GM19452 (cell line): ENCODE data around the gene FDPS.
"Not testable (repeated sequence)": the region's sequence is repeated elsewhere in the genome, so short reads cannot be mapped to it uniquely, and the experiment has no call there.

Experiments
- ATAC-seq: cut with Tn5 transposase; IDR thresholded peaks from one replicate; pipeline ENCODE4 v1.9.1; 2021; ENCODE audit not compliant: unreplicated experiment

Gene FDPS

DNA sequence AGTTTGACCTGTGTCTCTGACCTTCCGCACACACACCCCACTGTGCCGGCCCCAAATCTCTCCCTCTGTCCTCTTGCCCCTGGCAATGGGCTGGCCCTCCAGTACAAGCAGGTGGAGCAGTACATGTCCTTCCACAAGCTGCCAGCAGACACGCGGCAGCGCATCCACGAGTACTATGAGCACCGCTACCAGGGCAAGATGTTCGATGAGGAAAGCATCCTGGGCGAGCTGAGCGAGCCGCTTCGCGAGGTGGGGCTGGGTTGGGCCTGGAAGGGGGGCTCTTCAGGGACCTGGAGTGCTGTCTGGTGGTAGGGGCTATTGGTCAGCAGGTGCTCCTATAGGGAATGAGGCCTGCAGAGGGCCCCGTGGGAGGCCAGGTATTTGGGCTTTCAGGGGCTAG lies 23.6 kb upstream of the FDPS start:
- ATAC-seq, result no peak

DNA sequence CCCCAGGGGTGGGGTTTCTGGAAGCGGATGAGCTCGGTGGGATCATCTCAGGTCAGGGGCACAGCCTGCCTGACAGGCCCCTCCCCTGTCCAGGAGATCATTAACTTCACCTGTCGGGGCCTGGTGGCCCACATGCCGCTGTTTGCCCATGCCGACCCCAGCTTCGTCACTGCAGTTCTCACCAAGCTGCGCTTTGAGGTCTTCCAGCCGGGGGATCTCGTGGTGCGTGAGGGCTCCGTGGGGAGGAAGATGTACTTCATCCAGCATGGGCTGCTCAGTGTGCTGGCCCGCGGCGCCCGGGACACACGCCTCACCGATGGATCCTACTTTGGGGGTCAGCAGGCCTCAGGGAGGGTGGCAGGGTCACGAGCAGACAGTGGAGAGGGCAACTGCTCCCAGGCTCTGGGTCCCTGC lies 23.0 kb upstream of the FDPS start:
- no peak for ATAC-seq

DNA sequence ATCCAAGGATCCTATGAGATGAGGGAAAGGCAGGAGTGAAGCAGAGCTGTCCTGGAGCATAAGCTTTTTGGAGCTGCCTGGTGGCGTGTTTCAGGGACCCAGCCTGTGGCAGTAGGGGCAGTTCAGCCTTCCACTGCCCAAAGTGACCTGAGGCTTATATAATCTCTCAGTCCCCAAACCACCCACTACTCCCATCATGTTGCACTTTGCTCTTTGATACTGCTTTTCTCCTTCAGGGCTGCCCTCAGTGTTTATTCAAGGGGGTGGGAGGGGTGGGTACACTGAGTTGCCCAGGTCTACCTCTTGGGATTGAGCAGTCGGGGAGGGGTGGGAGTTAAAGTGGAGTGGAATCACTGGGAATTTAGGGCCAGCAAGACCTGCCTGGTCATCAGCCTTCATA lies 22.1 kb upstream of the FDPS start:
- ATAC-seq, result no peak

GRCh38 chr1:155287987-155288543 lies 20.6 kb upstream of the FDPS start:
- no peak for ATAC-seq

DNA sequence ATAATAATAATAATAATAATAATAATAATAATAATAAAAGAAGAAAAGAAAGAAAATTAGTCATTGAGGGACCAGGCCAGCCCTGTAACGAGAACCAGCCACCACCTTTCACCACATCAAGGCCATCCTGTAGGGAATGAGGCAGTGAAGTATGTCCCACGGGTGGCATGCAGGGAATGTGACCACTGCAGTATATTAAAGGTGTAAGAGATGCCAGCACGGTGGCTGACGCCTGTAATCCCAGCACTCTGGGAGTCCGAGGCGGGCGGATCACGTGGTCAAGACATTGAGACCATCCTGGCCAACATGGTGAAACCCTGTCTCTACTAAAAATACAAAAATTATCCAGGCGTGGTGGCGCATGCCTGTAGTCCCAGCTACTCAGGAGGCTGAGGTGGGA lies 17.7 kb upstream of the FDPS start:
- not testable (repeated sequence) for ATAC-seq

DNA sequence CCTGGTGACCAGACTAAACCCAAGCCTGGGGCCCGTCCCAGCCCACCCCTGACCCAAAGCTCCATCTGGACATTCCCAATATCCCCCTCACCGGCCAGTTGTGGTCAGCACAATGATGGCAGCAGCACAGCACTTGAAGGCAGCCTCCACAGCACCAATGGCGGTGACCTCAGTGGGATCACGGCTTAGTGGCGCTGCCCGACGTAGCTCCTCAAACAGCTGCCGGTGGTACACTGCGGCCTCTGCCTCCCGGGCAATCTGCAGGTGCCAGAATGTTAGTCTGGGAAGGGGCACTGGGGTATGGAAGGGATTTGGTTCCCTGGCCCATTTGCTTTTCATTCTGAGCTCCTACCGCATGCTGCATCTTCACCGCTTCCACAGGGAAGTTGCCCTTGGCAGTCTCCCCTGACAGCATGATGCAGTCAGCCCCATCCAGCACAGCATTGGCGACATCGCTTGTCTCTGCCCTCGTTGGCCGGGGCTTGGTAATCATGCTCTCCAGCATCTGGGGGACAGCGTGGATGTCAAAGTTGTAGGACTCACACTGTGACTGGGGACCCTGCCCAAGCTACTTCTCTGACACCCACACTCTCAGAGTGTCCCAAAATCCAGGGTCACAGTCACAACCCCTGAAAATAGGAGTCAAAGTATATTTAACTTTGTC lies 15.4 kb upstream of the FDPS start:
- ATAC-seq, result no peak

DNA sequence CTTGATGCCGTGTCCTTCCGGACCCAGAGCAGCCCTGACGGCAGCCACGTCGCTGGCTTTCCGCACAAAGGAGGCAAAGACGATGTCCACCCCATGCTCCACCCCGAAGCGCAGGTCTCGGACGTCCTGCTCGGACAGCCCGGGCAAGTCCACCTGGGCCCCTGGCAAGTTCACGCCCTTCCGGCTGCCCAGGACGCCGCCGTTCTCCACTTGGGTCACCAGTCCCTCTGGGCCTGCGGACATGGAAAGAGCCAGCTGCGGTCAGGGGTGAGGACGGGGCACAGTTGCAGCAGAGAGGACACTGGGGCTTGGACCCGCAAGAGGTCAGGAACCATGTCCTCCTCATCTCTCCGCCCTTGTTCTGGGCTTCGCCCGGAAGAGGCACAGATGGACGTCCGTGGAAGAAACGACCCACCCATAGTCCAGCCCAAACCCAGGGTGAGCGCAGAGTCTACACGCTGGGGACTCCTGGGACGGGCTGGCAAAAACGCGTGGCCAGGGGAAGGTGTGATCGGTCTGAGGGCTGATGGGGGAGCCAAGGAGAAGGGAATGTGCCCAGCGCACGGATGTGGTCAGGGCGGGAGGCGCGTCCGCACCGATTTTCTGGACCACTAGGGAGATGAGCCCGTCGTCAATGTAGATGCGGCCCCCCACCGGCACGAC lies 14.0 kb upstream of the FDPS start:
- ATAC-seq, result no peak

DNA sequence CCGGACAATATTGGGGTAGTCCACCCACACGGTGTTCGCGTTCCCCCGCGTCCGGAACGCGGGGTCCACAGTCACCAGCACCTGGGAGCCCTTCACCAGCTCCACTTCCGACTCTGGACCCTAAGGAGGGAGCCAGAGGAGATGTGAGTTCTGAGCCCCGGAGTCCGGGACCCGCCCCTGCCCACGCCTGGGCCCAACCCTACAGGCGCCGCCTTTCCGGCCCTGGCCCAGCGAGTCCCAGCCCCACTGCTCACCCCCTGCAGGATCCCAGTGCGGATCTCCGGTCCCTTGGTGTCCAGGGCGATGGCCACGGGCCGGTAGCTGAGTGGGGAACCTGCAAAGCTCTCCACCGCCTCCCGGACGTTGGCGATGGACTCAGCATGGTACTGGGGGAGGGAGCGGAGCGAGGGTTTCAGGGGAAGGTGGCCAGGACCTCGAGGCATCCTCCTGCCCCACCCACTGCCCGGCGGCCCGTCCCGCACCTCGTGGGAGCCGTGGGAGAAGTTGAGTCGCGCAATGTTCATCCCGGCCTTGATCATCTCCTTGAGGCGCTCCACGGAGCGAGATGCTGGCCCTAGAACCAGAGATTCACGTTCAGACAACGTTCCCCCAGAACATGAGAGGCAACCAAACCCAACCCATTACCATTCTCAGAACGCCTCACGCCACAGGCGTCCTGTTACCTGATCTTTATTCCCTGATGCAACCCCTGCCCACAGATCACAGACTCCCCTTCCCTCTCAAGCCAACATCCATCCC lies 13.3 kb upstream of the FDPS start:
- ATAC-seq, result no peak

- ATAC-seq, result no peak
These were observed 12.8 kb upstream of the FDPS start for GRCh38 chr1:155295942-155296267.

DNA sequence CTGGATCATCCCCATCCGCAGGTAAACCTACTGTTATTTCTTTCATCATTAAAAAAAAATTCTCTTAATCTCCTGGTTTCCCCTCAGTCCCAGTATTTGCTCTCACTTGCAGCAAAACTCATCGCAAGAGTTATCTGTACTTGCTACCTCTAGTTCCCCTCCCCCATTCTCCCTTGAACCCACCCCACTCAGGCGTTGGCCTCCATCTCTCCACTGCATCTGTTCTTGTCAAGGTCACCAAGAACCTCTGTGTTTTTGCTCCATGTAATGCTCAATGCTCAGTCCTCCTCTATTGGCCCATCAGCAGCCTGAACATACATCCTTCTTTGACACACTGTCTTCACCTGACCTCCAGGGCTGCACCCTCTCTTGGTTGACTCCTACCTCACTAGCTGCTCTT lies 12.0 kb upstream of the FDPS start:
- no peak for ATAC-seq

DNA sequence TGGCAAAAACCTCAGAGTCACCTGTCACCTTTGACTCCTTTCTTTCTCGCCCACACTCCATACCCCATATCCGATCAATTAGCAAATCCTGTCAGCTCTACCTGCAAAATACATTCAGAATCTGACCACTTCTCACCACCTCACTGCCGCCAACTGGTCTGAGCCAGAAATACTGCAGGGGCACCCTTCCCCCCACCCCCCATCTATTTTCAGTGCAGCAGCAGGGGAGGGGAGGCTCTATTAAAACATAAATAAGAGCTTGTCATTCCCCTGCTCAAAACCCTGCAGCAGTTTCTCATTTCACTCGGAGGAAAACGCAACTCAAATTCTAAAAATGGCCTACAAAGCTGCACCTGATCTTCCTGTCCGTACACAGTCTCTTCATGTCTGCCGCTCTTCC lies 11.3 kb upstream of the FDPS start:
- no peak for ATAC-seq

- ATAC-seq, result no peak
These were observed 8.6 kb upstream of the FDPS start for GRCh38 chr1:155300024-155300423.

- no peak for ATAC-seq
These were observed 7.9 kb upstream of the FDPS start for GRCh38 chr1:155300553-155301329.

DNA sequence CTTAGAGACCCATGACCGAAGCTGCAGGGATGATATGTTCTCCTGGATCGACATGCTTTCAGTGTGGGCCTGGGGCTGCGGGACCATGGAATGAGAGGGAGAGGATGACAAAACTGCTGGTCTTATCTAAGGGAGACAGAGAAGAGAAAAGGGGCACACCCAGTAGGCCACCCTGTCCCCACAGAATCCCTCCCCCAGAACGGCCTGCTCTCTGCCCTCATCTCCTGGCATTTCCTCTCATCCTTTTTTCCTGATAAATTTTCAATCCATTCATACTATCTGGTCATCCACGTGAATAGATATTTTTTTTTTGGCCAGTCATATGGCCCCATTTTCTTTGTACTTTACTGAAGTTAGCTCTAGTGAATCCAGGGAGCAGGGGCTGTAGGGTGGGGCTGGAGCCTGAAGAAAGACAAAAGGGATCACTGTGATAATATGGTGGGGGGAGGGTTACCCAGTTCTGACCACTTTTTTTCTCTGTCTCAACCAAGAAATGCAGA lies 7.3 kb upstream of the FDPS start, which contains the start of gene PKLR:
Gene PKLR (minus strand): TSS at position 97 of the 500 bp plus-strand sequence. CDS start 43 bp downstream, at position 54.
- no peak for ATAC-seq

DNA sequence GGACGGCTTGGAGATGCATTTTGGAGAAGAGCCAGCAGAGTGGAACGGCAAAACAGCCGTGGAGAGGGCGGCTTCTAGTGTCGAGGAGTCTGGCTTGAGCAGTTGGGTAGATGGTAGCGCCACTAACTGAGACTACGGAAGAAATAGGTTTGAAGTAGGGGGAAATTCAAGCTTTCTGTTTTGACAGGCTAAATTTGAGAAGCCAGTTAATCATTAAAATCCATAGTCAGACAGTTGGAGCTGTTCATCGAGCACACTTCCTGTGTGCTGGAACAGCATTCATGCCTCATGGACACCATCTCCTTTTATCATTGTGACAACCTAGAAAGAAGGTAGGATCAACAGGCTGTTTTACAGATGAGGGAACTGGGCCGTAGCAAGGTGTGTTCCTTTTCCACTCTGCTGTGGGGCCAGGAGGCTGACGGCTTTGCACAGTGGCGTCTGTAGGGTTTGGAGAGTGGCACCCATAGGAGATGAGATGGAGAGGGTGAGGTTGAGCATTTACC lies 4.1 kb upstream of the FDPS start:
- no peak for ATAC-seq

DNA sequence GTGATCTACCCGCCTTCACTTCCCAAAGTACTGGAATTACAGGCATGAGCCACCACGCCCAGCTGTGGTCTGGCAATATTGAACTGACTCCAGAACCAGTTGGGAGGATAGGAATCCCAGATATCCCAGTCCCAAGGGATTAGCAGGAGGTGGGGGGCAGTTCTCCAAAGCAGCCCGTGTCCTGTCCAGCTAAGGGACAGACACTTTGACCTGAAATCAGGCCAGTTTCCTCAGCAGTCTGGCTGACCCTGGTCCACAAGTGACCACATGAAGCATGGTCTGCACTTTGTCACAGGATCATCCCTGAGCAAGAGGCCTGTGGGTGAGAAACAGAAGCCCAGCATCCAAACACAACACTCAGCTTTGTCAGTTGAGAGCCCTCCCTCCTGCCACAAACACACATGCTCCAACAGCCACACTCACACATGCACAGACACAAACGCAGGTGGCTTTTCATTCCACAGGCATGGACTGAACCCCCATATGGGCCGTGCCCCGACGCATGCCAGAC lies 2.7 kb upstream of the FDPS start:
- no peak for ATAC-seq

GRCh38 chr1:155307247-155307740 lies 1.4 kb upstream of the FDPS start:
- no peak for ATAC-seq

DNA sequence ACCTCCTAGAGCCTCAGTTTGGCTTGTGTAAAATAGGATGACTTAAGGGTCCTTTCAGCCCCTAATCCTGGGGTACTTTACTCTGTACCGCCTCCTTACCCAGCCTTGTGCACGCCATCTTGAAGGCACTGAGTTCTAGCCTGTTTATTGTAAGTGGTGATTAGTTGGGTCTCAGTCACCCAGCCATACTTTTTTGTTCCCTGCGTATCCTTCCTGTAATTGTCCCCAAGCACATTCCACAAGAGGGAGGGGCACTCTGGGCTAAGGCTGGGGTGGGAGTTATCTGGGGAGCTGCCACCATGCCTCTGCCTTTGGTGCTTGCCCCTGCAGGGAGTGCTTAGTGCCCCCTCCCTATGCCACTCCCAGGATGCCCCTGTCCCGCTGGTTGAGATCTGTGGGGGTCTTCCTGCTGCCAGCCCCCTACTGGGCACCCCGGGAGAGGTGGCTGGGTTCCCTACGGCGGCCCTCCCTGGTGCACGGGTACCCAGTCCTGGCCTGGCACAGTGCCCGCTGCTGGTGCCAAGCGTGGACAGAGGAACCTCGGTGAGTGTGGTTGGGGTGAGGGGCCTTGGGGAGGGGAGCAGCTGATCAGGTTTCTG lies 856 bp downstream of the FDPS start:
- ATAC-seq, result no peak

GRCh38 chr1:155313261-155313660 lies 4.6 kb downstream of the FDPS start:
- ATAC-seq, result no peak

GRCh38 chr1:155316922-155317321 lies 8.3 kb downstream of the FDPS start:
- ATAC-seq, result no peak
